GM12878 (cell line): ENCODE results near the gene AP2B1. TPM values are rescaled to one million over a fixed set of nuclear protein-coding genes. Genes with fewer than 3 reads are reported as not detected.

Experiments
- ATAC-seq: fragments of 200-7000 bp; cut with Tn5 transposase; 3 replicates; pipeline ENCODE4 v1.9.1; 2020; ENCODE audit warnings: mild to moderate bottlenecking, moderate library complexity
- BruUV-seq: library from RNA; stranded (reverse); fragments of 400-500 nt; replicated peaks from 2 replicates; lab custom pipeline; 2021; lab: Mats Ljungman, UMichigan
- CTCF ChIA-PET: fragments of 300-600 bp; sonication (Branson Sonifier 250); formaldehyde crosslinking; extraction: SDS; loops from one replicate; lab custom pipeline; 2021; ENCODE audit warnings: inconsistent platforms; lab: Yijun Ruan, JAX
- POLR2A ChIA-PET: fragments of 350-600 bp; formaldehyde crosslinking; extraction: SDS; loops from one replicate; lab custom pipeline; 2021; ENCODE audit warnings: inconsistent platforms; lab: Charles Lee
- RAD21 ChIA-PET: fragments of 300-600 bp; sonication (Branson Sonifier 250); formaldehyde crosslinking; loops from one replicate; lab custom pipeline; 2023; ENCODE audit warnings: antibody characterized with exemption; ENCODE audit not compliant: unreplicated experiment; lab: Charles Lee
- SMC1A ChIA-PET: fragments of 300-600 bp; sonication (Branson Sonifier 250); formaldehyde crosslinking; loops from one replicate; lab custom pipeline; 2023; ENCODE audit not compliant: unreplicated experiment, uncharacterized antibody; lab: Charles Lee
- DNase-seq: peaks from one replicate; pipeline ENCODE4 v3.0.0-alpha.2; 2011; ENCODE audit warnings: low read depth, low spot score
- FAIRE-seq: peaks from 3 replicates; lab custom pipeline; 2011; peaks lifted over from hg19 to GRCh38; lab: Jason Lieb, UNC
- H2AFZ ChIP-seq: 2 replicates; pipeline ENCODE4 v1.6.0; 2011; ENCODE audit warnings: low read depth, low read length, control low read depth; ENCODE audit not compliant: control insufficient read depth
- H3K27ac ChIP-seq: 2 replicates; pipeline ENCODE4 v1.5.1; 2011; ENCODE audit warnings: control low read depth; ENCODE audit not compliant: control insufficient read depth, insufficient read depth
- H3K27me3 ChIP-seq, 2 experiments: replicated peaks in 1 of 2; 2 replicates each; pipeline versions ENCODE4 v1.6.0 to v1.6.1; 2011; ENCODE audit warnings: low read length in 1 of 2; ENCODE audit not compliant: control insufficient read depth in 2 of 2, insufficient read depth in 2 of 2
- H3K36me3 ChIP-seq, 2 experiments: 2 replicates each; pipeline ENCODE4 v1.5.1; 2011; ENCODE audit warnings: low read length in 1 of 2; ENCODE audit not compliant: control insufficient read depth in 2 of 2, insufficient read depth in 2 of 2
- H3K4me1 ChIP-seq: 2 replicates; pipeline ENCODE4 v1.6.1; 2011; ENCODE audit warnings: mild to moderate bottlenecking, low read length, moderate library complexity, mixed read lengths; ENCODE audit not compliant: control insufficient read depth, insufficient read depth
- H3K4me2 ChIP-seq: 2 replicates; pipeline ENCODE4 v1.6.0; 2011; ENCODE audit warnings: control low read depth; ENCODE audit not compliant: control insufficient read depth, insufficient read depth
- H3K4me3 ChIP-seq: fragments of 200-600 bp; sonication (generic); 2 replicates; pipeline ENCODE4 v1.5.1; 2016
- H3K79me2 ChIP-seq: 2 replicates; pipeline ENCODE4 v1.6.0; 2011; ENCODE audit warnings: low read length; ENCODE audit not compliant: control insufficient read depth, insufficient read depth
- H3K9ac ChIP-seq: 2 replicates; pipeline ENCODE4 v1.8.0; 2011; ENCODE audit warnings: low read length, control low read depth, mixed read lengths; ENCODE audit not compliant: control insufficient read depth, insufficient read depth
- H3K9me3 ChIP-seq: replicated peaks from 3 replicates; pipeline ENCODE4 v1.5.1; 2011; ENCODE audit warnings: mild to moderate bottlenecking, low read length; ENCODE audit not compliant: control insufficient read depth, insufficient read depth
- H4K20me1 ChIP-seq: 2 replicates; pipeline ENCODE4 v1.6.0; 2011; ENCODE audit not compliant: control insufficient read depth, insufficient read depth
- ASH2L ChIP-seq: fragments of 300-600, 200-600 bp; sonication (generic); IDR thresholded peaks from 2 replicates; pipeline ENCODE4 v1.6.1; 2017; ENCODE audit warnings: low read depth, mild to moderate bottlenecking, borderline replicate concordance
- HDAC2 ChIP-seq: fragments of 200-600 bp; sonication (generic); IDR thresholded peaks from 2 replicates; pipeline ENCODE4 v1.6.1; 2017
- MEF2A ChIP-seq: IDR thresholded peaks from 2 replicates; pipeline ENCODE4 v1.6.1; 2011; ENCODE audit warnings: low read depth, mild to moderate bottlenecking, low read length, moderate library complexity; ENCODE audit not compliant: insufficient read depth
- TCF3 ChIP-seq: IDR thresholded peaks from 2 replicates; pipeline ENCODE4 v1.6.1; 2012; ENCODE audit warnings: low read depth, mild to moderate bottlenecking, low read length, borderline replicate concordance; ENCODE audit not compliant: insufficient read depth
- WGBS: methylation state at CpG from one replicate; pipeline ENCODE4 v1.1.6; 2016; ENCODE audit warnings: low lambda C conversion rate; ENCODE audit not compliant: insufficient replicate concordance, insufficient coverage; ENCODE audit errors: missing lambda C conversion rate; 5-methylcytosine and 5-hydroxymethylcytosine counted together
- in situ Hi-C: fragments of 300-500 bp; cut with MboI; formaldehyde crosslinking; loops from 9 replicates; pipeline ENCODE4 v1.14.3; 2018; ENCODE audit warnings: mixed read lengths
- intact Hi-C: fragments of 100-400 bp; cut with micrococcal nuclease; formaldehyde crosslinking; loops from one replicate; pipeline ENCODE4 v1.14.2; 2022; ENCODE audit not compliant: unreplicated experiment
- polyA plus RNA-seq, 11 experiments: library from polyadenylated mRNA; depleted of rRNA in 4 of 11; unstranded in 6 of 11; stranded (reverse) in 5 of 11; fragments of >200 nt; fragmentation: Nextera tagmentation in 4 of 11; fragmentation: Illumina TruSeq in 1 of 11; extraction: Ambion mirVana in 4 of 11; extraction: Trizol in 1 of 11; gene quantifications; 1 replicate in 1 of 11; 2 replicates in 10 of 11; pipeline versions ENCODE4 v1.2.1 to v1.2.3, GENCODE V29; 2011 to 2016; ENCODE audit warnings: inconsistent platforms in 2 of 11, missing spikeins in 2 of 11, low read depth in 1 of 11
- total RNA-seq, 4 experiments: library from RNA; depleted of rRNA in 3 of 4; stranded (reverse); fragments of >200 nt in 3 of 4; fragmentation: Illumina TruSeq in 1 of 4; extraction: Trizol in 1 of 4; gene quantifications; 2 replicates each; pipeline versions ENCODE4 v1.2.1 to v1.2.3, GENCODE V29; 2013 to 2021
- TF ChIP-seq, protein P1 (sequence below): fragments of 450-650 bp; IDR thresholded peaks from 2 replicates; pipeline ENCODE4 v1.6.1; 2016; ENCODE audit warnings: mild to moderate bottlenecking, moderate library complexity, borderline replicate concordance
- TF ChIP-seq, protein P2 (sequence below): fragments of 450-650 bp; IDR thresholded peaks from 2 replicates; pipeline ENCODE4 v1.6.1; 2014; ENCODE audit warnings: mild to moderate bottlenecking
- TF ChIP-seq, protein P3 (sequence below): IDR thresholded peaks from 2 replicates; pipeline ENCODE4 v1.6.1; 2012; ENCODE audit warnings: mild to moderate bottlenecking, low read depth, low read length

Gene AP2B1
- total and polyA plus RNA-seq, 10 of the 15 experiments (the other 5 are each of a cell fraction or from before 2014, with no cell fraction given): 18.6 to 112 (median 53.9) TPM

DNA sequence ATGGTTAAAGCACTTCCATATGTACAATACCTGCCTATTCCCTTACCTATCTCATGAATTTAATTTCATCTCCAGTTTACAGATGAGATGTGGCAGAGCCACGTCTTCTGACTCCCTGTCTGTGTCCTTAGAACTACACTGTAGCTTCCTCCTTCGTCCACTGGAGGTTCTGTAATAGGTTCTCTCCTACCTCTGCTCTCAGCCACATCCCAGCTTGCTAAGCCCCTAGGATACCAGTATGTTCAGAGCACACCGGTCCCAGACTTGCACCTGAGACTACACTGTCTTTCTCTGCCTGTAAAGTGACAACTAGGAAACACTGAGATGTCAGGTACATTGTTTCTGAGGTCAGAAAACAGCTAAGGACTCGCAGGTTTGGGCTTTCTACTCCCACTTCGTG is 140.5 kb downstream of the AP2B1 start:
- no peak for TF ChIP-seq HDAC2
- TF ChIP-seq, protein P1, sequence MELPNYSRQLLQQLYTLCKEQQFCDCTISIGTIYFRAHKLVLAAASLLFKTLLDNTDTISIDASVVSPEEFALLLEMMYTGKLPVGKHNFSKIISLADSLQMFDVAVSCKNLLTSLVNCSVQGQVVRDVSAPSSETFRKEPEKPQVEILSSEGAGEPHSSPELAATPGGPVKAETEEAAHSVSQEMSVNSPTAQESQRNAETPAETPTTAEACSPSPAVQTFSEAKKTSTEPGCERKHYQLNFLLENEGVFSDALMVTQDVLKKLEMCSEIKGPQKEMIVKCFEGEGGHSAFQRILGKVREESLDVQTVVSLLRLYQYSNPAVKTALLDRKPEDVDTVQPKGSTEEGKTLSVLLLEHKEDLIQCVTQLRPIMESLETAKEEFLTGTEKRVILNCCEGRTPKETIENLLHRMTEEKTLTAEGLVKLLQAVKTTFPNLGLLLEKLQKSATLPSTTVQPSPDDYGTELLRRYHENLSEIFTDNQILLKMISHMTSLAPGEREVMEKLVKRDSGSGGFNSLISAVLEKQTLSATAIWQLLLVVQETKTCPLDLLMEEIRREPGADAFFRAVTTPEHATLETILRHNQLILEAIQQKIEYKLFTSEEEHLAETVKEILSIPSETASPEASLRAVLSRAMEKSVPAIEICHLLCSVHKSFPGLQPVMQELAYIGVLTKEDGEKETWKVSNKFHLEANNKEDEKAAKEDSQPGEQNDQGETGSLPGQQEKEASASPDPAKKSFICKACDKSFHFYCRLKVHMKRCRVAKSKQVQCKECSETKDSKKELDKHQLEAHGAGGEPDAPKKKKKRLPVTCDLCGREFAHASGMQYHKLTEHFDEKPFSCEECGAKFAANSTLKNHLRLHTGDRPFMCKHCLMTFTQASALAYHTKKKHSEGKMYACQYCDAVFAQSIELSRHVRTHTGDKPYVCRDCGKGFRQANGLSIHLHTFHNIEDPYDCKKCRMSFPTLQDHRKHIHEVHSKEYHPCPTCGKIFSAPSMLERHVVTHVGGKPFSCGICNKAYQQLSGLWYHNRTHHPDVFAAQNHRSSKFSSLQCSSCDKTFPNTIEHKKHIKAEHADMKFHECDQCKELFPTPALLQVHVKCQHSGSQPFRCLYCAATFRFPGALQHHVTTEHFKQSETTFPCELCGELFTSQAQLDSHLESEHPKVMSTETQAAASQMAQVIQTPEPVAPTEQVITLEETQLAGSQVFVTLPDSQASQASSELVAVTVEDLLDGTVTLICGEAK: no peak
- TF ChIP-seq, all 136 proteins: peak for 0
- ATAC-seq (no peak), DNase-seq (no peak), FAIRE-seq (no peak)
- Histone ChIP-seq H3K9ac (no peak overlapping the region), H3K79me2 (no peaks in the 10 kb centered on the region), H3K4me2 (no peak overlapping the region), H2AFZ (no peak overlapping the region), H3K9me3 (no peaks in the 10 kb centered on the region), H3K4me1 (no peaks in the 10 kb centered on the region), H3K27ac (no peak overlapping the region), H3K4me3 (no peak overlapping the region), H3K27me3 (no peaks in the 10 kb centered on the region), H4K20me1 (no peaks in the 10 kb centered on the region), H3K36me3 (peaks cover 3 to 5% of the 10 kb centered on the region in 2 experiments; a peak in 3 of 4 replicates)
- BruUV-seq: no TSS peak
- RAD21 ChIA-PET: no interaction called here
- in situ Hi-C loops: no loop called here
- intact Hi-C loops: no loop called here
- WGBS: 86% methylated on average over 5 of the region's 5 CpGs
- SMC1A ChIA-PET: interaction anchor here (1.2 kb wide), 1 partner anchor 10 kb away, joined by 3 read pairs; no protein-coding TSS in a partner anchor
- POLR2A ChIA-PET: no interaction called here
- CTCF ChIA-PET: interaction anchor here (0.7 to 3.1 kb wide), 2 partner anchors 20 to 557 kb away, joined by 3 to 11 read pairs; no protein-coding TSS in a partner anchor

DNA sequence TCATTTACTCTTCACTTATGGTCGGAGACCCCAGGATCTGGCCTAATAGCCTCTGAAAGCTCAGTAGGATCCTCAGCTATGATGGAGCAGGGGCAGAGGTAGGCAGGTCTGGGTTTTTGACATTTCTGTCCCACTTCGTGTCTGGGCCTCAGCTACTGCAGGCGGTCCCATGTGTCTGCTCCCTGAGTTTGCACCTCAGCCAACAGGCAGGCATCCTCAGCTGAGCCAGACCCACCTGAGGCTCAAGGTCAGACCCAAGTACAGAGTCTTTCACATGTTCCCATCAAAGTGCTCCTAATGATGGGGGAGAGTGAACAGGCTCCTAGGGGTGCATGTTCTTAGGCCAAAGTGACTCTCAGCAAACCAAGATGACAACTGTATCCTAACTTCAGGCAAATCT is 141.4 kb downstream of the AP2B1 start:
- H3K4me2 ChIP-seq: no peak overlapping the region
- in situ Hi-C loops (no loop called here), intact Hi-C loops (no loop called here)
- no peak overlapping the region for H3K4me3 ChIP-seq
- H3K9me3 ChIP-seq: no peaks in the 10 kb centered on the region
- H3K27me3 ChIP-seq: no peaks in the 10 kb centered on the region
- CTCF ChIA-PET: interaction anchor here (0.7 to 3.1 kb wide), 2 partner anchors 19 to 558 kb away, joined by 3 to 11 read pairs; no protein-coding TSS in a partner anchor
- H3K27ac ChIP-seq: no peak overlapping the region
- no peaks in the 10 kb centered on the region for H4K20me1 ChIP-seq
- peaks cover 3 to 5% of the 10 kb centered on the region in 2 experiments; a peak in 3 of 4 replicates for H3K36me3 ChIP-seq
- no peaks in the 10 kb centered on the region for H3K79me2 ChIP-seq
- DNase-seq (no peak), FAIRE-seq (no peak), ATAC-seq (no peak)
- H3K4me1 ChIP-seq: no peaks in the 10 kb centered on the region
- H2AFZ ChIP-seq: no peak overlapping the region
- POLR2A ChIA-PET: no interaction called here
- RAD21 ChIA-PET: no interaction called here
- SMC1A ChIA-PET: no interaction called here
- BruUV-seq: no TSS peak
- H3K9ac ChIP-seq: no peak overlapping the region
- 100% methylated on average over 3 of the region's 3 CpGs for WGBS
- TF ChIP-seq, protein P2, sequence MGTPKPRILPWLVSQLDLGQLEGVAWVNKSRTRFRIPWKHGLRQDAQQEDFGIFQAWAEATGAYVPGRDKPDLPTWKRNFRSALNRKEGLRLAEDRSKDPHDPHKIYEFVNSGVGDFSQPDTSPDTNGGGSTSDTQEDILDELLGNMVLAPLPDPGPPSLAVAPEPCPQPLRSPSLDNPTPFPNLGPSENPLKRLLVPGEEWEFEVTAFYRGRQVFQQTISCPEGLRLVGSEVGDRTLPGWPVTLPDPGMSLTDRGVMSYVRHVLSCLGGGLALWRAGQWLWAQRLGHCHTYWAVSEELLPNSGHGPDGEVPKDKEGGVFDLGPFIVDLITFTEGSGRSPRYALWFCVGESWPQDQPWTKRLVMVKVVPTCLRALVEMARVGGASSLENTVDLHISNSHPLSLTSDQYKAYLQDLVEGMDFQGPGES: no peak
- TF ChIP-seq, protein P3, sequence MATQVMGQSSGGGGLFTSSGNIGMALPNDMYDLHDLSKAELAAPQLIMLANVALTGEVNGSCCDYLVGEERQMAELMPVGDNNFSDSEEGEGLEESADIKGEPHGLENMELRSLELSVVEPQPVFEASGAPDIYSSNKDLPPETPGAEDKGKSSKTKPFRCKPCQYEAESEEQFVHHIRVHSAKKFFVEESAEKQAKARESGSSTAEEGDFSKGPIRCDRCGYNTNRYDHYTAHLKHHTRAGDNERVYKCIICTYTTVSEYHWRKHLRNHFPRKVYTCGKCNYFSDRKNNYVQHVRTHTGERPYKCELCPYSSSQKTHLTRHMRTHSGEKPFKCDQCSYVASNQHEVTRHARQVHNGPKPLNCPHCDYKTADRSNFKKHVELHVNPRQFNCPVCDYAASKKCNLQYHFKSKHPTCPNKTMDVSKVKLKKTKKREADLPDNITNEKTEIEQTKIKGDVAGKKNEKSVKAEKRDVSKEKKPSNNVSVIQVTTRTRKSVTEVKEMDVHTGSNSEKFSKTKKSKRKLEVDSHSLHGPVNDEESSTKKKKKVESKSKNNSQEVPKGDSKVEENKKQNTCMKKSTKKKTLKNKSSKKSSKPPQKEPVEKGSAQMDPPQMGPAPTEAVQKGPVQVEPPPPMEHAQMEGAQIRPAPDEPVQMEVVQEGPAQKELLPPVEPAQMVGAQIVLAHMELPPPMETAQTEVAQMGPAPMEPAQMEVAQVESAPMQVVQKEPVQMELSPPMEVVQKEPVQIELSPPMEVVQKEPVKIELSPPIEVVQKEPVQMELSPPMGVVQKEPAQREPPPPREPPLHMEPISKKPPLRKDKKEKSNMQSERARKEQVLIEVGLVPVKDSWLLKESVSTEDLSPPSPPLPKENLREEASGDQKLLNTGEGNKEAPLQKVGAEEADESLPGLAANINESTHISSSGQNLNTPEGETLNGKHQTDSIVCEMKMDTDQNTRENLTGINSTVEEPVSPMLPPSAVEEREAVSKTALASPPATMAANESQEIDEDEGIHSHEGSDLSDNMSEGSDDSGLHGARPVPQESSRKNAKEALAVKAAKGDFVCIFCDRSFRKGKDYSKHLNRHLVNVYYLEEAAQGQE: no peak
- TF ChIP-seq MEF2A (no peak), TCF3 (no peak), ASH2L (no peak)
